Natural killer cell (primary cell): Measurements from ENCODE around the gene EFNB2. TPM values are rescaled to one million over a fixed set of nuclear protein-coding genes. Genes with fewer than 3 reads are reported as not detected.

Source experiments
- ATAC-seq, 3 donors: fragments of 150-1000 bp in 2 of 3; fragments of 200-7000 bp in 1 of 3; cut with Tn5 transposase; 1 replicate in 1 of 3; 2 replicates in 2 of 3; pipeline ENCODE4 v1.10.0; 2021; ENCODE audit warnings: mild to moderate bottlenecking in 2 of 3, moderate library complexity in 2 of 3
- DNase-seq, 2 donors: peaks; one replicate each; pipeline versions ENCODE4 v3.0.0 to v3.0.0-alpha.2; 2013 to 2021; ENCODE audit warnings: mixed read lengths in 1 of 2
- H3K27ac ChIP-seq: one replicate; pipeline ENCODE4 v1.5.1; 2013; ENCODE audit warnings: mild to moderate bottlenecking, low read length
- H3K27me3 ChIP-seq: one replicate; pipeline ENCODE4 v1.6.1; 2013; ENCODE audit warnings: low read length; ENCODE audit not compliant: control insufficient read depth, insufficient read depth
- H3K36me3 ChIP-seq: one replicate; pipeline ENCODE4 v1.6.1; 2013; ENCODE audit warnings: low read length; ENCODE audit not compliant: control insufficient read depth, insufficient read depth
- H3K4me1 ChIP-seq: one replicate; pipeline ENCODE4 v1.6.1; 2013; ENCODE audit warnings: low read length; ENCODE audit not compliant: control insufficient read depth, insufficient read depth
- H3K4me3 ChIP-seq: one replicate; pipeline ENCODE4 v1.5.1; 2013; ENCODE audit warnings: low read length
- H3K9me3 ChIP-seq: one replicate; pipeline ENCODE4 v1.6.1; 2013; ENCODE audit warnings: low read length; ENCODE audit not compliant: control insufficient read depth, insufficient read depth
- H3K27ac Mint-ChIP-seq, 2 donors: one replicate each; pipeline ENCODE4 v1.8.0; 2022; ENCODE audit warnings: mild to moderate bottlenecking in 2 of 2, mixed read lengths in 2 of 2, moderate library complexity in 1 of 2
- H3K27me3 Mint-ChIP-seq, 2 donors: one replicate each; pipeline ENCODE4 v1.8.0; 2022; ENCODE audit warnings: low read depth in 2 of 2, mixed read lengths in 2 of 2
- H3K36me3 Mint-ChIP-seq: one replicate; pipeline ENCODE4 v1.8.0; 2022; ENCODE audit warnings: mixed read lengths
- H3K4me1 Mint-ChIP-seq, 2 donors: one replicate each; pipeline ENCODE4 v1.8.0; 2022; ENCODE audit warnings: mixed read lengths in 2 of 2
- H3K4me3 Mint-ChIP-seq: one replicate; pipeline ENCODE4 v1.8.0; 2022; ENCODE audit warnings: mild to moderate bottlenecking, moderate library complexity, mixed read lengths
- H3K9me3 Mint-ChIP-seq, 2 donors: one replicate each; pipeline ENCODE4 v1.8.0; 2022; ENCODE audit warnings: mixed read lengths in 2 of 2
- WGBS: methylation state at CpG from one replicate; pipeline ENCODE4 v1.1.7; 2013; ENCODE audit warnings: missing lambda C conversion rate; ENCODE audit not compliant: insufficient coverage; 5-methylcytosine and 5-hydroxymethylcytosine counted together
- intact Hi-C: fragments of 100-400 bp; cut with micrococcal nuclease; formaldehyde crosslinking; loops from one replicate; pipeline ENCODE4 v1.14.2; 2022
- total RNA-seq, 4 donors: library from RNA; stranded (reverse); fragments of 120-200 nt in 1 of 4; gene quantifications; one replicate each; pipeline versions ENCODE4 v1.2.3 to v1.2.4, GENCODE V29; 2013 to 2022
- TF ChIP-seq, protein P1 (sequence below): fragments of 200-600 bp; IDR thresholded peaks from one replicate; pipeline ENCODE4 v1.8.0; 2022; ENCODE audit warnings: antibody characterized with exemption

EFNB2 gene
- total RNA-seq, 3 donors from 2014 or later (not counting 1 experiment from before 2014, with no cell fraction given) = 0.16 to 0.33 (median 0.33) TPM

DNA sequence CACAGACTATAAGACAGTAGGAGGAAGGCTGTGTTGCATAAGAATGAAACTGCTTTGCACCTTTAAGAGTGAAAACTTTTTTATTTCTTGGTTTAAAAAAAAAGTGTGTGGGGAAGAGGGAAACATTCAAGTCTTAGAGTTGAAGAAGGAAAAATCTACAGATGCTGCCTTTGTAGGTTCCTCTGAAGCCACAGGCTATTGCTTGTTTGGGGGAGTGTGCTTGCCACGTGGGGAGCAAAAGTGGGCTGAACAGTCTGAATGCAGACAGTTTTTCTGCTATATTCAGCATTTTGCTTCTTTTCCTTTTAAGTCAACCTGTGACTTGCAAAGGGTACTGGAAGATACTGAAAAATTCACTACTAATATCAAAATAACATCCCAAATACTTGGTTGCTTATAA is 36.9 kb downstream of the EFNB2 start:
- Mint-ChIP-seq H3K27me3 (peaks cover 40 to 72% of the 10 kb centered on the region in 2 donors), H3K36me3 (no peaks in the 10 kb centered on the region), H3K4me3 (no peak overlapping the region), H3K9me3 (no peaks in the 10 kb centered on the region), H3K27ac (no peak overlapping the region), H3K4me1 (peaks cover 14 to 21% of the 10 kb centered on the region in 2 donors)
- intact Hi-C loops = no loop called here
- DNase-seq (no peak), ATAC-seq (no peak)
- TF ChIP-seq, protein P1, sequence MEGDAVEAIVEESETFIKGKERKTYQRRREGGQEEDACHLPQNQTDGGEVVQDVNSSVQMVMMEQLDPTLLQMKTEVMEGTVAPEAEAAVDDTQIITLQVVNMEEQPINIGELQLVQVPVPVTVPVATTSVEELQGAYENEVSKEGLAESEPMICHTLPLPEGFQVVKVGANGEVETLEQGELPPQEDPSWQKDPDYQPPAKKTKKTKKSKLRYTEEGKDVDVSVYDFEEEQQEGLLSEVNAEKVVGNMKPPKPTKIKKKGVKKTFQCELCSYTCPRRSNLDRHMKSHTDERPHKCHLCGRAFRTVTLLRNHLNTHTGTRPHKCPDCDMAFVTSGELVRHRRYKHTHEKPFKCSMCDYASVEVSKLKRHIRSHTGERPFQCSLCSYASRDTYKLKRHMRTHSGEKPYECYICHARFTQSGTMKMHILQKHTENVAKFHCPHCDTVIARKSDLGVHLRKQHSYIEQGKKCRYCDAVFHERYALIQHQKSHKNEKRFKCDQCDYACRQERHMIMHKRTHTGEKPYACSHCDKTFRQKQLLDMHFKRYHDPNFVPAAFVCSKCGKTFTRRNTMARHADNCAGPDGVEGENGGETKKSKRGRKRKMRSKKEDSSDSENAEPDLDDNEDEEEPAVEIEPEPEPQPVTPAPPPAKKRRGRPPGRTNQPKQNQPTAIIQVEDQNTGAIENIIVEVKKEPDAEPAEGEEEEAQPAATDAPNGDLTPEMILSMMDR = no peak
- no peak overlapping the region for H3K27ac ChIP-seq
- 18% methylated on average over 1 of the region's 1 CpG for WGBS
- no peaks in the 10 kb centered on the region for H3K9me3 ChIP-seq
- no peaks in the 10 kb centered on the region for H3K36me3 ChIP-seq
- peaks cover 2% of the 10 kb centered on the region for H3K4me1 ChIP-seq
- no peak overlapping the region for H3K4me3 ChIP-seq
- H3K27me3 ChIP-seq = peaks cover 13% of the 10 kb centered on the region

DNA sequence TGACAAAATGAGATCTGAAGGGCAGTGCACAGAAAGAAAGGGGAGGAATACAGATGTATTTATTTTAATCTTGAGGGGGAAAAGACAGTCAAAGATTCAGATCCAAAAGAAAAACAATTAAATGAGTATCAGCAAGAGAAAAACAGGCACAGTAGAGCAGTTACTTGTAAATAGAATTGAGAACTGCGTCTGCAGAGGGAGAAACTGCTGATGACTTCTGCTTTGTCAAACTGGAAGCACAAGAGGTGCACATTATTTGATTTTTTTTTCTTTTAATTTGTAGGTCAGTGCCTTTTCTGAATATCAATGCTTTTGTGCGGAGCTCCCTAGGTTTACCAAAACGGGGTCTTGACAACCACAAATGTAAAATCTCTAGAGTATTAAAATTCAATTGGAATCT is 37.3 kb downstream of the EFNB2 start:
- H3K4me1 Mint-ChIP-seq = peaks cover 18 to 25% of the 10 kb centered on the region in 2 donors
- Histone ChIP-seq H3K36me3 (no peaks in the 10 kb centered on the region), H3K4me1 (peaks cover 6% of the 10 kb centered on the region), H3K4me3 (no peak overlapping the region), H3K27me3 (peaks cover 14% of the 10 kb centered on the region), H3K9me3 (no peaks in the 10 kb centered on the region), H3K27ac (no peak overlapping the region)
- no peak overlapping the region for H3K27ac Mint-ChIP-seq
- intact Hi-C loops = no loop called here
- H3K9me3 Mint-ChIP-seq = no peaks in the 10 kb centered on the region
- peaks cover 40 to 76% of the 10 kb centered on the region in 2 donors for H3K27me3 Mint-ChIP-seq
- H3K4me3 Mint-ChIP-seq = no peak overlapping the region
- DNase-seq (no peak), ATAC-seq (no peak)
- 8% methylated on average over 1 of the region's 3 CpGs for WGBS
- H3K36me3 Mint-ChIP-seq = no peaks in the 10 kb centered on the region
- TF ChIP-seq, protein P1 = no peak

DNA sequence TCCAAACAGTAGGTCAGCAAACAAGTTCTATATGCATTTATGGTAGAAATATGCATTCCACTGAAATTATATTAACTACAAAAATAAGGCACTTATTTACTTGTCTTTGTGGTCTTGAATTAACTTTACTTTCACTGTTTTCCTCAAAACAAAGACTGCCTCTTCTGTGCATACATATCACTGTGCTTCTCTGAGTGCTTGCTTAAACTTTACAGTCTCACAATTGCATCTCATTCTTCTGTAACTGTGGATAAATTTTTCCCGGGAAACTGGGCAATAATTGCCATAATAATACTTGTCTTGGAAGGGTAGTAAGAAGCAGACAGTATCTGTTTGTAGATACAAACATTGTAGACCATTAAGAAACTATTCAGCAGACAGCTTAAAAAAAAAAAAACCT is 38.4 kb downstream of the EFNB2 start:
- peaks cover 12% of the 10 kb centered on the region for H3K4me1 ChIP-seq
- no peak for DNase-seq
- Mint-ChIP-seq H3K4me3 (no peak overlapping the region), H3K27me3 (peaks cover 40 to 72% of the 10 kb centered on the region in 2 donors), H3K4me1 (peaks cover 21 to 28% of the 10 kb centered on the region in 2 donors), H3K36me3 (no peaks in the 10 kb centered on the region), H3K27ac (no peak overlapping the region), H3K9me3 (no peaks in the 10 kb centered on the region)
- TF ChIP-seq, protein P1 = no peak
- no peaks in the 10 kb centered on the region for H3K36me3 ChIP-seq
- H3K4me3 ChIP-seq = no peak overlapping the region
- H3K27me3 ChIP-seq = peaks cover 16% of the 10 kb centered on the region
- no peak overlapping the region for H3K27ac ChIP-seq
- intact Hi-C loops = no loop called here
- no CpG with 5 or more reads among the region's 1 CpG for WGBS
- no peaks in the 10 kb centered on the region for H3K9me3 ChIP-seq
- no peak for ATAC-seq
